ENCODE data around the gene RNF44.

Gene RNF44

GRCh38 chr5:176536902-176537553, at the start of gene RNF44:
Gene RNF44, minus strand, starts transcription at chr5:176537402. Its CDS starts 4,930 bp downstream, at chr5:176532472.
- peak; percentile 98 for DNase-seq

- no peak for DNase-seq
Observed at GRCh38 chr5:176583076-176583475, 45.9 kb upstream of the RNF44 start.

- no peak for DNase-seq
Observed at GRCh38 chr5:176581361-176581760, 44.2 kb upstream of the RNF44 start.

GRCh38 chr5:176579323-176579722, 42.1 kb upstream of the RNF44 start:
- DNase-seq, result no peak

- DNase-seq, result peak; percentile 44
Observed at GRCh38 chr5:176578391-176578808, 41.2 kb upstream of the RNF44 start.

- DNase-seq, result no peak
Observed at GRCh38 chr5:176577312-176578176, 40.3 kb upstream of the RNF44 start.

GRCh38 chr5:176575488-176576422, 38.6 kb upstream of the RNF44 start:
- no peak for DNase-seq

- no peak for DNase-seq
Observed at GRCh38 chr5:176575066-176575465, 37.9 kb upstream of the RNF44 start.

- DNase-seq, result no peak
Observed at GRCh38 chr5:176574297-176574591, 37.0 kb upstream of the RNF44 start.

- DNase-seq, result peak; percentile 92
Observed at GRCh38 chr5:176573564-176574296, 36.5 kb upstream of the RNF44 start.

- DNase-seq, result no peak
Observed at GRCh38 chr5:176570044-176570443, 32.8 kb upstream of the RNF44 start.

GRCh38 chr5:176568657-176569056, 31.5 kb upstream of the RNF44 start:
- no peak for DNase-seq

GRCh38 chr5:176565760-176566288, 28.6 kb upstream of the RNF44 start:
- no peak for DNase-seq

- no peak for DNase-seq
Observed at GRCh38 chr5:176564002-176564401, 26.8 kb upstream of the RNF44 start.

- DNase-seq, result no peak
Observed at GRCh38 chr5:176562189-176562588, 25.0 kb upstream of the RNF44 start.

- DNase-seq, result no peak
Observed at GRCh38 chr5:176561259-176561658, 24.1 kb upstream of the RNF44 start.

- peak; percentile 66 for DNase-seq
Observed at GRCh38 chr5:176560364-176560763, 23.2 kb upstream of the RNF44 start.

- no peak for DNase-seq
Observed at GRCh38 chr5:176559683-176560082, 22.5 kb upstream of the RNF44 start.

GRCh38 chr5:176557846-176558245, 20.6 kb upstream of the RNF44 start:
- DNase-seq, result no peak

GRCh38 chr5:176553260-176554085, 16.3 kb upstream of the RNF44 start:
- DNase-seq, result no peak

GRCh38 chr5:176552332-176552869, 15.2 kb upstream of the RNF44 start:
- DNase-seq, result no peak

Measured in stimulated activated CD8-positive, alpha-beta memory T cell treated with anti-CD3 and anti-CD28 coated beads, Interleukin-4, amount 100 ng/mL, for 48 hours (primary cell).